Fibroblast of lung (primary cell): ENCODE measurements around the gene AGPAT4. TPM values are rescaled to one million over a fixed set of nuclear protein-coding genes. Genes with fewer than 3 reads are reported as not detected.

Experiments used
- DNase-seq, 2 donors: peaks; one replicate each; pipeline versions ENCODE4 v3.0.0 to v3.0.0-alpha.2; 2010; ENCODE audit warnings: low read depth in 2 of 2
- H2AFZ ChIP-seq: 2 replicates; pipeline ENCODE4 v1.5.1; 2012; ENCODE audit warnings: low read length, control low read depth, inconsistent platforms
- H3K27ac ChIP-seq: 2 replicates; pipeline ENCODE4 v1.5.1; 2011; ENCODE audit warnings: low read length, control low read depth; ENCODE audit not compliant: insufficient read depth
- H3K27me3 ChIP-seq: 2 replicates; pipeline ENCODE4 v1.5.1; 2011; ENCODE audit warnings: mild to moderate bottlenecking, low read length; ENCODE audit not compliant: control insufficient read depth, insufficient read depth
- H3K36me3 ChIP-seq: 2 replicates; pipeline ENCODE4 v1.5.1; 2011; ENCODE audit warnings: low read length; ENCODE audit not compliant: control insufficient read depth, insufficient read depth
- H3K4me1 ChIP-seq: 2 replicates; pipeline ENCODE4 v1.5.1; 2011; ENCODE audit warnings: low read length; ENCODE audit not compliant: control insufficient read depth, insufficient read depth; ENCODE audit errors: extremely low read depth
- H3K4me2 ChIP-seq: 2 replicates; pipeline ENCODE4 v1.5.1; 2011; ENCODE audit warnings: low read length, control low read depth; ENCODE audit not compliant: insufficient read depth; ENCODE audit errors: extremely low read depth
- H3K4me3 ChIP-seq, 4 experiments: fragments of 200-600 bp in 1 of 4; sonication (generic) in 1 of 4; replicated peaks in 1 of 4; 2 replicates each; pipeline ENCODE4 v1.5.1; 2011 to 2016; ENCODE audit warnings: low read length in 4 of 4, low read depth in 3 of 4, mild to moderate bottlenecking in 3 of 4, control low read depth in 2 of 4, inconsistent platforms in 1 of 4, mixed read lengths in 1 of 4; ENCODE audit not compliant: insufficient read depth in 1 of 4; ENCODE audit errors: control extremely low read depth in 1 of 4
- H3K79me2 ChIP-seq: 2 replicates; pipeline ENCODE4 v1.5.1; 2012; ENCODE audit warnings: mild to moderate bottlenecking, low read length, inconsistent platforms; ENCODE audit not compliant: control insufficient read depth, insufficient read depth
- H3K9ac ChIP-seq: 2 replicates; pipeline ENCODE4 v1.5.1; 2011; ENCODE audit warnings: mild to moderate bottlenecking, low read length, control low read depth; ENCODE audit not compliant: insufficient read depth
- H3K9me3 ChIP-seq: 2 replicates; pipeline ENCODE4 v1.5.1; 2012; ENCODE audit warnings: low read depth, low read length; ENCODE audit not compliant: control insufficient read depth, insufficient read depth
- H4K20me1 ChIP-seq: 2 replicates; pipeline ENCODE4 v1.5.1; 2011; ENCODE audit warnings: low read length; ENCODE audit not compliant: control insufficient read depth, insufficient read depth; ENCODE audit errors: extremely low read depth
- EZH2 ChIP-seq: IDR thresholded peaks from 2 replicates; pipeline ENCODE4 v1.5.1; 2012; ENCODE audit warnings: low read length, control low read depth, mild to moderate bottlenecking; ENCODE audit errors: missing control alignments
- polyA plus RNA-seq, 2 donors: library from polyadenylated mRNA; depleted of rRNA in 1 of 2; stranded (reverse) in 1 of 2; unstranded in 1 of 2; fragments of >200 nt; gene quantifications; 2 replicates each; pipeline ENCODE4 v1.2.1, GENCODE V29; 2011 to 2012; ENCODE audit warnings: missing spikeins in 1 of 2
- total RNA-seq: library from RNA; depleted of rRNA; stranded (reverse); fragments of >200 nt; gene quantifications from 2 replicates; pipeline ENCODE4 v1.2.1, GENCODE V29; 2014
- TF ChIP-seq, protein P1 (sequence below), 2 donors: IDR thresholded peaks in 1 of 2; conservative IDR thresholded peaks in 1 of 2; 1 replicate in 1 of 2; 2 replicates in 1 of 2; pipeline ENCODE4 v1.5.1; 2011 to 2012; ENCODE audit warnings: low read length in 2 of 2, control low read depth in 1 of 2, inconsistent platforms in 1 of 2, low read depth in 1 of 2, mild to moderate bottlenecking in 1 of 2

Gene AGPAT4
- total and polyA plus RNA-seq, 2 donors (not counting 1 experiment from before 2014, with no cell fraction given), result 4.7 to 8.4 TPM

DNA sequence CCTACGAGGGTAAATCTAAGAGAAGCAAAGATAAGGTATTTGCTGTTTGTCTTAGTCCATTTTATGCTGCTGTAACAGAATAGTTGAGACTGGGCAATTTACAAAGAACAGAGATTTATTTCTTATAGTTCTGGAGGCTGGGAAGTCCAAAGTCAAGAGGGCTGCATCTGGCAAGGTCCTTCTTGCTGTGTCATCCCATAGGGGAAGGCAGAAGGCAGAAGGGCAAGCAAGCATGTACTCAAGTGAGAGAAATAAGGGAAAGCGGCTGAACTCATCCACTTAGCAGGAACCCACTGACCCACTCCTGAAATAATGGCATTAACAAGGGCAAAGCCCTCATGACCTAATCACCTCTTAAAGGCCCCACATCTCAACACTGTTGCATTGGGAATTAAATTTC, 102.7 kb downstream of the AGPAT4 start:
- Histone ChIP-seq H3K9ac (no peak overlapping the region), H3K79me2 (no peaks in the 10 kb centered on the region), H3K9me3 (no peaks in the 10 kb centered on the region), H3K36me3 (no peaks in the 10 kb centered on the region), H3K4me1 (peaks cover 10% of the 10 kb centered on the region), H3K4me3 (no peak overlapping the region), H3K27ac (no peak overlapping the region), H2AFZ (no peak overlapping the region), H3K27me3 (no peaks in the 10 kb centered on the region), H4K20me1 (no peaks in the 10 kb centered on the region), H3K4me2 (no peak overlapping the region)
- DNase-seq, result no peak
- TF ChIP-seq EZH2, result no peak
- TF ChIP-seq, protein P1, sequence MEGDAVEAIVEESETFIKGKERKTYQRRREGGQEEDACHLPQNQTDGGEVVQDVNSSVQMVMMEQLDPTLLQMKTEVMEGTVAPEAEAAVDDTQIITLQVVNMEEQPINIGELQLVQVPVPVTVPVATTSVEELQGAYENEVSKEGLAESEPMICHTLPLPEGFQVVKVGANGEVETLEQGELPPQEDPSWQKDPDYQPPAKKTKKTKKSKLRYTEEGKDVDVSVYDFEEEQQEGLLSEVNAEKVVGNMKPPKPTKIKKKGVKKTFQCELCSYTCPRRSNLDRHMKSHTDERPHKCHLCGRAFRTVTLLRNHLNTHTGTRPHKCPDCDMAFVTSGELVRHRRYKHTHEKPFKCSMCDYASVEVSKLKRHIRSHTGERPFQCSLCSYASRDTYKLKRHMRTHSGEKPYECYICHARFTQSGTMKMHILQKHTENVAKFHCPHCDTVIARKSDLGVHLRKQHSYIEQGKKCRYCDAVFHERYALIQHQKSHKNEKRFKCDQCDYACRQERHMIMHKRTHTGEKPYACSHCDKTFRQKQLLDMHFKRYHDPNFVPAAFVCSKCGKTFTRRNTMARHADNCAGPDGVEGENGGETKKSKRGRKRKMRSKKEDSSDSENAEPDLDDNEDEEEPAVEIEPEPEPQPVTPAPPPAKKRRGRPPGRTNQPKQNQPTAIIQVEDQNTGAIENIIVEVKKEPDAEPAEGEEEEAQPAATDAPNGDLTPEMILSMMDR (conservative IDR thresholded peaks at IDR 0.05 in 1 of 2, IDR thresholded peaks at IDR 0.05 in 1 of 2; ENCODE audit: low read depth in 1 of 2, low read length in 2 of 2), result no peak

DNA sequence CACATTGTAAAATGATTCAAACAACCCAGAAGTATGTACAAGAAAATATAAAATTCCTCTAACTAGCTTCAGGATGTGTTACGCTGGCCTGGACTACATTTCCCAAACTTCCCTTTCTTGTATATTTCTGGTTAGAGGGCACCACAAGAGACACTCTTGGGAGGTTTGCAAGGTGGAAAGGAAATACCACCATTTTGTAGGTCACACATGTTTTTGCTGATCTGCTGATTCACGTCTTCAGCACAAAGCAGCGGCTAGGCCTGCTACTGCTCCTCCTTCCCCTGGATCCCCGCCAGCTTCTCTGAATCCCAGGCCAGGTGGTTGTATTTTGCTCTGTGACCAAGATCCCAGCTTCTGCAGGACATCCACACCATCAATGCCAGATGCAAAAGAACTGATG, 104.2 kb downstream of the AGPAT4 start:
- Histone ChIP-seq H3K4me1 (peaks cover 10% of the 10 kb centered on the region), H3K27ac (no peak overlapping the region), H3K79me2 (no peaks in the 10 kb centered on the region), H2AFZ (no peak overlapping the region), H4K20me1 (no peaks in the 10 kb centered on the region), H3K9ac (no peak overlapping the region), H3K27me3 (no peaks in the 10 kb centered on the region), H3K4me3 (no peak overlapping the region), H3K9me3 (no peaks in the 10 kb centered on the region), H3K4me2 (no peak overlapping the region), H3K36me3 (no peaks in the 10 kb centered on the region)
- TF ChIP-seq EZH2, result no peak
- TF ChIP-seq, protein P1 (conservative IDR thresholded peaks at IDR 0.05 in 1 of 2, IDR thresholded peaks at IDR 0.05 in 1 of 2; ENCODE audit: low read depth in 1 of 2, low read length in 2 of 2), result no peak
- DNase-seq, result peak; percentile 60 to 82

DNA sequence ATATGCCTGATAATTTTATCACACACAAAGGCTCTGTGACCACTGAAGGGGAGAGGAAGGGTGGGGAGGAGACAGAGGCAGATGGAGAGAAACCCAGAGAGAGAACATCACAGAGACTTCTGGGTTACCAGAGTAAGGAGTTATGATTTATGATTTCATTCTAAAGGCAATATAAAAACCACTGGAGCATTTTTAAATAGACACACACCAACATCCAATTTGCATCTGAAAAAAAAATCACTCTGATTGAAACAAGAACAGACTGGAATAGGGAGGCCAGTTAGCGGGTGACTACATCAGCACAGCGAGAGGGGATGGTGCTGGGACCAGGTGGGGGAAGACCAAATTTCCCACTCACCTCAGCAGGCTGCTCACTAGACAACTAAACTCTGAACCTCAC, 104.8 kb downstream of the AGPAT4 start:
- TF ChIP-seq, protein P1 (conservative IDR thresholded peaks at IDR 0.05 in 1 of 2, IDR thresholded peaks at IDR 0.05 in 1 of 2; ENCODE audit: low read depth in 1 of 2, low read length in 2 of 2), result no peak
- TF ChIP-seq EZH2, result no peak
- Histone ChIP-seq H3K4me3 (no peak overlapping the region), H3K27ac (no peak overlapping the region), H3K9me3 (no peaks in the 10 kb centered on the region), H3K27me3 (no peaks in the 10 kb centered on the region), H4K20me1 (no peaks in the 10 kb centered on the region), H3K4me1 (peaks cover 10% of the 10 kb centered on the region), H3K9ac (no peak overlapping the region), H3K79me2 (no peaks in the 10 kb centered on the region), H2AFZ (no peak overlapping the region), H3K36me3 (peaks cover 2% of the 10 kb centered on the region), H3K4me2 (no peak overlapping the region)
- peak in 1 of 2 donors; percentile 20 for DNase-seq
